HG03520 (cell line): Measurements from ENCODE around the gene STK38L.

Source experiments
- ATAC-seq: cut with Tn5 transposase; IDR thresholded peaks from one replicate; pipeline ENCODE4 v1.9.1; 2021; ENCODE audit warnings: mild to moderate bottlenecking, moderate library complexity; ENCODE audit not compliant: unreplicated experiment

STK38L gene

GRCh38 chr12:27274706-27275105 lies 30.6 kb downstream of the STK38L start:
- no peak for ATAC-seq

- ATAC-seq: no peak
These were observed 32.2 kb downstream of the STK38L start for GRCh38 chr12:27276275-27276674.

- ATAC-seq: peak; percentile 73
These were observed 33.8 kb downstream of the STK38L start for GRCh38 chr12:27277846-27278260.

- ATAC-seq: no peak
These were observed 35.7 kb downstream of the STK38L start for GRCh38 chr12:27279826-27280225.

- no peak for ATAC-seq
These were observed 36.3 kb downstream of the STK38L start for GRCh38 chr12:27280412-27280811.

GRCh38 chr12:27282754-27283153 lies 38.7 kb downstream of the STK38L start:
- ATAC-seq: no peak

- no peak for ATAC-seq
These were observed 39.9 kb downstream of the STK38L start for GRCh38 chr12:27284021-27284420.

- ATAC-seq: peak; percentile 65
These were observed 40.7 kb downstream of the STK38L start for GRCh38 chr12:27284751-27285150.

GRCh38 chr12:27285403-27285802 lies 41.3 kb downstream of the STK38L start:
- ATAC-seq: no peak

GRCh38 chr12:27289414-27289813 lies 45.3 kb downstream of the STK38L start:
- no peak for ATAC-seq

GRCh38 chr12:27290501-27291168 lies 46.5 kb downstream of the STK38L start:
- no peak for ATAC-seq

GRCh38 chr12:27291862-27292261 lies 47.8 kb downstream of the STK38L start:
- no peak for ATAC-seq

- ATAC-seq: no peak
These were observed 48.6 kb downstream of the STK38L start for GRCh38 chr12:27292718-27293117.

- ATAC-seq: no peak
These were observed 49.4 kb downstream of the STK38L start for GRCh38 chr12:27293463-27293862.

GRCh38 chr12:27296674-27297073 lies 52.6 kb downstream of the STK38L start:
- no peak for ATAC-seq

GRCh38 chr12:27297566-27297965 lies 53.5 kb downstream of the STK38L start:
- ATAC-seq: no peak

- ATAC-seq: no peak
These were observed 55.0 kb downstream of the STK38L start for GRCh38 chr12:27299102-27299501.

- ATAC-seq: no peak
These were observed 56.1 kb downstream of the STK38L start for GRCh38 chr12:27300226-27300625.

GRCh38 chr12:27303139-27304111 lies 59.3 kb downstream of the STK38L start:
- ATAC-seq: no peak

- ATAC-seq: no peak
These were observed 60.8 kb downstream of the STK38L start for GRCh38 chr12:27304856-27305255.

GRCh38 chr12:27305673-27306456 lies 61.8 kb downstream of the STK38L start:
- no peak for ATAC-seq
